ENCODE measurements around the gene STXBP6. TPM values are rescaled to one million over a fixed set of nuclear protein-coding genes. Genes with fewer than 3 reads are reported as not detected.

The STXBP6 gene
- total and polyA plus RNA-seq, 9 donors: 1.0 to 9.3 (median 5.5) TPM

DNA sequence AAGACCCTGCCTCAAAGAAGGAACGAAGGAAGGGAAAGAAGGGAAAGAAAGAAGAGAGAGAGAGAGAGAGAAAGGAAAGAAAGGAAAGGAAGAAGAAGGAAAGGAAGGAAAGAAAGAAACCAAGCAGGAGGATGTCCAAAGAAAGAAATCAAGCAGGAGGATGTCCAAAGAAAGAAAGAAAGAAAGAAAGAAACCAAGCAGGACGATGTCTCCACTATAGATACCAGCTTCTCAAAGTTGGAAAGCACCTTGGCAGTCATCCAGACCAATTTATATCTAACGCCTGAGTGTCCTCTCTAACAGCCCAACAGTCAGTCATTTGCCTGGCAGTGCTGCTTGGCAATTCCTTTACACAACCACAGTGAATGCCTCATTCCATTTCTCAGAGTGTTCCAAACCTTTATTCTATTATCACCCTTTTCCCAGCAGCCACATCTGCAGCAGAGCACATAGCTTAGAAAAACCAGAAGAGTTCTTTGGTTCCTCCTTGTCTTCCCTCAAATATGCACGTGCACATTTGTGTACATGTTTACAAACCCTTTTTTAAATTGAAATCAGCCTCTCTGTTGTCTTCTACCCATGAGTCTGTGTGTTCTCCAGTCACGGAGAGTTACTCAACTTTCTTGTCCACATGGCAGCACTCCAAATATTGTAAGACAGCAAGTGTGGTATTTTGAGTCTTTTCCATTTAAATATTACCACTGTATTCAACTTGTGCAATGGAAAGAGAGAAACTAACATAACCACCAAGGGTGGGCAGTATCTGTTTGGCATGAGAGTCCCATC, 138.4 kb downstream of the STXBP6 start:
- WGBS, 3 donors: 33 to 36% (median 33%) methylated on average over 5 of the region's 5 CpGs
- DNase-seq: no peak
- H3K4me3 ChIP-seq: no peak overlapping the region
- H3K36me3 ChIP-seq: no peaks in the 10 kb centered on the region
- no peaks in the 10 kb centered on the region for H3K27me3 ChIP-seq
- H3K4me1 ChIP-seq (ENCODE audit: insufficient read depth): no peaks in the 10 kb centered on the region
- TF ChIP-seq POLR2A (IDR thresholded peaks at IDR 0.05): no peak
- no peak for TF ChIP-seq EP300 (IDR thresholded peaks at IDR 0.05)
- TF ChIP-seq, protein P1, sequence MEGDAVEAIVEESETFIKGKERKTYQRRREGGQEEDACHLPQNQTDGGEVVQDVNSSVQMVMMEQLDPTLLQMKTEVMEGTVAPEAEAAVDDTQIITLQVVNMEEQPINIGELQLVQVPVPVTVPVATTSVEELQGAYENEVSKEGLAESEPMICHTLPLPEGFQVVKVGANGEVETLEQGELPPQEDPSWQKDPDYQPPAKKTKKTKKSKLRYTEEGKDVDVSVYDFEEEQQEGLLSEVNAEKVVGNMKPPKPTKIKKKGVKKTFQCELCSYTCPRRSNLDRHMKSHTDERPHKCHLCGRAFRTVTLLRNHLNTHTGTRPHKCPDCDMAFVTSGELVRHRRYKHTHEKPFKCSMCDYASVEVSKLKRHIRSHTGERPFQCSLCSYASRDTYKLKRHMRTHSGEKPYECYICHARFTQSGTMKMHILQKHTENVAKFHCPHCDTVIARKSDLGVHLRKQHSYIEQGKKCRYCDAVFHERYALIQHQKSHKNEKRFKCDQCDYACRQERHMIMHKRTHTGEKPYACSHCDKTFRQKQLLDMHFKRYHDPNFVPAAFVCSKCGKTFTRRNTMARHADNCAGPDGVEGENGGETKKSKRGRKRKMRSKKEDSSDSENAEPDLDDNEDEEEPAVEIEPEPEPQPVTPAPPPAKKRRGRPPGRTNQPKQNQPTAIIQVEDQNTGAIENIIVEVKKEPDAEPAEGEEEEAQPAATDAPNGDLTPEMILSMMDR (IDR thresholded peaks at IDR 0.05): no peak
- intact Hi-C loops (cut with DNase I): no loop called here
- H3K27ac ChIP-seq: no peak overlapping the region
- no peaks in the 10 kb centered on the region for H3K9me3 ChIP-seq

DNA sequence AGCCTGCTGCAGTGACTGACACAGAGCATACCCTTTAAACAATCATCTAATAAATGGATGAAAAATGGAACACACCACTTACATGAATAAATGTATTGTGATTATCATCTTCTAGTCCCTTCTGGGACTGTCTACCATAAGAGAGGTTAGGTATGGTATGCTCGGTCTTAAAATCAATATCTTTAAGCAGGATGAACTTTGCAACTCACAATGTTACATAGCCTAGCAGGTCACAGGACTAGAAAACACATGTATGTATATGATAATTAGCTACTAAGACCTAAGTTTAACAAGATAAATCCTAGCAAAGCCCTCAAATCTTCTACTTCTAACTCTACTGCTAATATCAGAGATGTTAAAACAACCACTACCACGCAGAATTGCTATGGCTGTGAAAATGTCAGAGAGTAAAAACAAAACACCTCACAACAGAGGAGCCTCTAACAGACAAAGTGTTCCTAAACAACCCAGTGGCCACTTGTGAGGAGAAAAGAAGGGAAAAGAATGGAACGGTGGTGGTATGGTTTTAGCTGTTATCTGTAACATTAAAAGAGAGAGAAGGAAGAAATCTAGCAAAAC, 139.4 kb downstream of the STXBP6 start:
- Histone ChIP-seq H3K4me3 (no peak overlapping the region), H3K36me3 (no peaks in the 10 kb centered on the region), H3K27me3 (no peaks in the 10 kb centered on the region), H3K4me1 (ENCODE audit: insufficient read depth) (no peaks in the 10 kb centered on the region), H3K9me3 (no peaks in the 10 kb centered on the region), H3K27ac (no peak overlapping the region)
- no peak for DNase-seq
- intact Hi-C loops (cut with DNase I): no loop called here
- 69 to 72% (median 72%) methylated on average over 3 of the region's 3 CpGs for WGBS, 3 donors
- no peak for TF ChIP-seq EP300 (IDR thresholded peaks at IDR 0.05)
- TF ChIP-seq, protein P1 (IDR thresholded peaks at IDR 0.05): no peak
- TF ChIP-seq POLR2A (IDR thresholded peaks at IDR 0.05): no peak

GRCh38 chr14:24909523-24910302, 140.2 kb downstream of the STXBP6 start:
- 90 to 95% (median 92%) methylated on average over 6 of the region's 6 CpGs for WGBS, 3 donors
- Histone ChIP-seq H3K9me3 (no peaks in the 10 kb centered on the region), H3K27ac (no peak overlapping the region), H3K4me3 (no peak overlapping the region), H3K4me1 (ENCODE audit: insufficient read depth) (no peaks in the 10 kb centered on the region), H3K36me3 (no peaks in the 10 kb centered on the region), H3K27me3 (no peaks in the 10 kb centered on the region)
- intact Hi-C loops (cut with DNase I): no loop called here
- TF ChIP-seq, protein P1 (IDR thresholded peaks at IDR 0.05): no peak
- TF ChIP-seq POLR2A (IDR thresholded peaks at IDR 0.05) (no peak), EP300 (IDR thresholded peaks at IDR 0.05) (no peak)
- DNase-seq: no peak

DNA sequence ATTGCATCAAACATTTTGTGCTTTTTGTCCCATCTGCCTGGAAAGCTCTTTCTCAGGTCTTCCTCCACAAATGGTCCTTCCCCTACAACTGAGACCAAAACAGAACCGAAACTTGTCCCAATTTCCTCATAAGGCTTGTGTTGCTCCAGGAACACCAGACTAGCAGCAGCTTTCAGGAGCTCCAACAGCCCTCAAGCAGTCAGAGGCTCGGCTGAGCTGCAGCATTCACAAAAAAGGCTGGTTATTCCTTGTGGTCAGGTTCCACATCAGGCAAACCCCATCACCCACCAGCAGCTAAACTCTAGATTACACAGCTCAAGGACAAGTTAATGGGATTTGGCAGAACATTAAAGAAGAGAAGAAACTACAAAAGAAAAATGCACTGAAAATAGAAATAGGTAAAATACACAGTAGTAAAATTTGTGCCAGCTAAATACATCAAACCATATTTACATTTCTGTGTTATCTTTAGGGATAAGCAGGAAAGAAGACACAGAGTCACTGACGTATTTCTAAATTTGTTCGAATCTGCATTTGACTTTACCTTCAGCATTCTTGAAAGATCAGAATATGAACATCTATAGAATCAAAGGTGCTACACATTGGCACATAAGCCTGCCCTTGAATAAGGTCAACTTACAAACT, 141.2 kb downstream of the STXBP6 start:
- no peaks in the 10 kb centered on the region for H3K36me3 ChIP-seq
- no peak overlapping the region for H3K4me3 ChIP-seq
- no peak for TF ChIP-seq POLR2A (IDR thresholded peaks at IDR 0.05)
- no peak for TF ChIP-seq EP300 (IDR thresholded peaks at IDR 0.05)
- TF ChIP-seq, protein P1 (IDR thresholded peaks at IDR 0.05): no peak
- no peak for DNase-seq
- WGBS, 3 donors: 27 to 36% (median 33%) methylated on average over 4 of the region's 4 CpGs
- H3K27ac ChIP-seq: no peak overlapping the region
- no peaks in the 10 kb centered on the region for H3K4me1 ChIP-seq (ENCODE audit: insufficient read depth)
- H3K9me3 ChIP-seq: no peaks in the 10 kb centered on the region
- intact Hi-C loops (cut with DNase I): no loop called here
- H3K27me3 ChIP-seq: no peaks in the 10 kb centered on the region
